SK-N-SH (cell line): ENCODE results near the gene VAPB. TPM values are rescaled to one million over a fixed set of nuclear protein-coding genes. Genes with fewer than 3 reads are reported as not detected.

Experiments
- CTCF ChIA-PET: fragments of 300-600, 350-600 bp; formaldehyde crosslinking; extraction: SDS; loops from one replicate; lab custom pipeline; 2021; lab: Yijun Ruan, JAX
- POLR2A ChIA-PET: fragments of 350-600 bp; sonication (Branson Sonifier 250); formaldehyde crosslinking; extraction: SDS; loops from one replicate; lab custom pipeline; 2020; ENCODE audit warnings: antibody characterized with exemption, inconsistent platforms; lab: Yijun Ruan, JAX
- DNase-seq: peaks from one replicate; pipeline ENCODE4 v3.0.0; 2012
- H2AFZ ChIP-seq: fragments of 200-600 bp; sonication (generic); 2 replicates; pipeline ENCODE4 v1.8.1; 2016; ENCODE audit warnings: antibody characterized with exemption, mild to moderate bottlenecking, low read depth
- H3F3A ChIP-seq: fragments of 200-600 bp; sonication (generic); replicated peaks from 2 replicates; pipeline ENCODE3; 2016; ENCODE audit warnings: antibody characterized with exemption, mild to moderate bottlenecking; ENCODE audit not compliant: insufficient read depth
- H3K27ac ChIP-seq, 2 experiments: fragments of 200-500 bp in 1 of 2; fragments of 200-600 bp in 1 of 2; sonication (Bioruptor generic) in 1 of 2; sonication (generic), shearing (Covaris generic) in 1 of 2; 2 replicates each; pipeline versions ENCODE4 v1.5.1 to v1.6.1; 2014 to 2016; ENCODE audit warnings: low read depth in 2 of 2, inconsistent platforms in 1 of 2, low read length in 1 of 2, mild to moderate bottlenecking in 1 of 2, mixed read lengths in 1 of 2
- H3K27me3 ChIP-seq: fragments of 200-600 bp; sonication (generic), shearing (Covaris generic); 2 replicates; pipeline ENCODE4 v1.6.1; 2016; ENCODE audit warnings: mixed run types; ENCODE audit not compliant: insufficient read depth
- H3K36me3 ChIP-seq, 2 experiments: fragments of 200-500 bp in 1 of 2; fragments of 200-600 bp in 1 of 2; sonication (Bioruptor generic) in 1 of 2; sonication (generic) in 1 of 2; replicated peaks in 1 of 2; 2 replicates each; pipeline versions ENCODE3 to v1.5.1; 2014 to 2016; ENCODE audit warnings: low read length in 1 of 2, mild to moderate bottlenecking in 1 of 2; ENCODE audit not compliant: insufficient read depth in 2 of 2, control insufficient read depth in 1 of 2
- H3K4me1 ChIP-seq, 2 experiments: fragments of 200-500 bp in 1 of 2; fragments of 200-600 bp in 1 of 2; sonication (Bioruptor generic) in 1 of 2; sonication (generic), shearing (Covaris generic) in 1 of 2; 2 replicates each; pipeline versions ENCODE4 v1.5.1 to v1.6.1; 2014 to 2016; ENCODE audit warnings: low read depth in 1 of 2, low read length in 1 of 2, mixed run types in 1 of 2; ENCODE audit not compliant: insufficient read depth in 2 of 2, control insufficient read depth in 1 of 2
- H3K4me2 ChIP-seq: fragments of 200-600 bp; sonication (generic), shearing (Covaris generic); 2 replicates; pipeline ENCODE4 v1.6.1; 2017; ENCODE audit warnings: mixed run types
- H3K4me3 ChIP-seq, 2 experiments: fragments of 200-500 bp in 1 of 2; fragments of 200-600 bp in 1 of 2; sonication (Bioruptor generic) in 1 of 2; sonication (generic), shearing (Covaris generic) in 1 of 2; 2 replicates each; pipeline versions ENCODE4 v1.5.1 to v1.8.1; 2014 to 2016; ENCODE audit warnings: low read depth in 2 of 2, inconsistent platforms in 1 of 2, low read length in 1 of 2, mild to moderate bottlenecking in 1 of 2, mixed read lengths in 1 of 2, moderate library complexity in 1 of 2
- H3K79me2 ChIP-seq: fragments of 200-600 bp; sonication (generic); 2 replicates; pipeline ENCODE4 v1.8.1; 2017; ENCODE audit warnings: mild to moderate bottlenecking; ENCODE audit not compliant: insufficient read depth
- H3K9ac ChIP-seq: fragments of 200-600 bp; sonication (generic); 2 replicates; pipeline ENCODE4 v1.6.1; 2017; ENCODE audit warnings: mixed run types
- H3K9me2 ChIP-seq: fragments of 200-600 bp; sonication (generic); 2 replicates; pipeline ENCODE4 v1.6.1; 2017; ENCODE audit warnings: mixed run types
- H3K9me3 ChIP-seq: fragments of 200-600 bp; sonication (generic); 2 replicates; pipeline ENCODE4 v1.6.1; 2017; ENCODE audit warnings: mixed run types, mild to moderate bottlenecking, moderate library complexity
- H4K20me1 ChIP-seq: fragments of 200-600 bp; sonication (generic); 2 replicates; pipeline ENCODE4 v1.6.1; 2017; ENCODE audit warnings: mild to moderate bottlenecking, mixed run types; ENCODE audit not compliant: insufficient read depth
- FOXM1 ChIP-seq: IDR thresholded peaks from 2 replicates; pipeline ENCODE4 v1.4.0; 2012; ENCODE audit warnings: low read depth, mild to moderate bottlenecking
- GATA2 ChIP-seq: sonication (generic); formaldehyde crosslinking; IDR thresholded peaks from 2 replicates; pipeline ENCODE4 v1.5.0; 2020; ENCODE audit warnings: mild to moderate bottlenecking, missing genetic modification reagents
- JUND ChIP-seq: IDR thresholded peaks from 2 replicates; pipeline ENCODE4 v1.4.0; 2012
- MEF2A ChIP-seq: IDR thresholded peaks from 2 replicates; pipeline ENCODE4 v1.4.0; 2012; ENCODE audit warnings: low read depth, borderline replicate concordance
- MXI1 ChIP-seq: IDR thresholded peaks from 2 replicates; pipeline ENCODE4 v1.6.1; 2012; ENCODE audit warnings: mild to moderate bottlenecking, low read depth, low read length, improper control_type of control experiment
- NFIC ChIP-seq: IDR thresholded peaks from 2 replicates; pipeline ENCODE4 v1.4.0; 2012; ENCODE audit warnings: borderline replicate concordance
- NRF1 ChIP-seq: IDR thresholded peaks from 2 replicates; pipeline ENCODE4 v1.6.1; 2012; ENCODE audit warnings: low read depth, mild to moderate bottlenecking, low read length
- POLR2AphosphoS5 ChIP-seq: IDR thresholded peaks from 2 replicates; pipeline ENCODE4 v1.6.1; 2012; ENCODE audit warnings: low read depth, low read length
- RCOR1 ChIP-seq: fragments of 150-350 bp; IDR thresholded peaks from 2 replicates; pipeline ENCODE4 v1.6.1; 2017; ENCODE audit warnings: antibody characterized with exemption, low read length
- SIN3A ChIP-seq: IDR thresholded peaks from 2 replicates; pipeline ENCODE4 v1.6.1; 2012; ENCODE audit warnings: low read depth, mild to moderate bottlenecking, low read length, moderate library complexity, borderline replicate concordance
- TAF1 ChIP-seq: IDR thresholded peaks from 2 replicates; pipeline ENCODE4 v1.6.1; 2012; ENCODE audit warnings: low read depth, mild to moderate bottlenecking, low read length, moderate library complexity, borderline replicate concordance
- TCF12 ChIP-seq: IDR thresholded peaks from 2 replicates; pipeline ENCODE4 v1.4.0; 2012
- YY1 ChIP-seq: IDR thresholded peaks from 2 replicates; pipeline ENCODE4 v1.4.0; 2012; ENCODE audit warnings: low read depth, mild to moderate bottlenecking
- WGBS: methylation state at CpG from one replicate; pipeline ENCODE4 v1.1.6; 2017; ENCODE audit warnings: low lambda C conversion rate; 5-methylcytosine and 5-hydroxymethylcytosine counted together
- polyA plus RNA-seq, 3 experiments: library from polyadenylated mRNA; depleted of rRNA; stranded (reverse); fragments of >200 nt; gene quantifications; 2 replicates each; pipeline ENCODE4 v1.2.3, GENCODE V29; 2012
- TF ChIP-seq, protein P1 (sequence below): IDR thresholded peaks from 2 replicates; pipeline ENCODE4 v1.4.0; 2012; ENCODE audit warnings: low read depth
- TF ChIP-seq, protein P2 (sequence below): IDR thresholded peaks from 2 replicates; pipeline ENCODE4; 2012

The VAPB gene
- polyA plus RNA-seq, 1 of the 3 experiments (the other 2 are of a cell fraction) = 16.9 TPM

DNA sequence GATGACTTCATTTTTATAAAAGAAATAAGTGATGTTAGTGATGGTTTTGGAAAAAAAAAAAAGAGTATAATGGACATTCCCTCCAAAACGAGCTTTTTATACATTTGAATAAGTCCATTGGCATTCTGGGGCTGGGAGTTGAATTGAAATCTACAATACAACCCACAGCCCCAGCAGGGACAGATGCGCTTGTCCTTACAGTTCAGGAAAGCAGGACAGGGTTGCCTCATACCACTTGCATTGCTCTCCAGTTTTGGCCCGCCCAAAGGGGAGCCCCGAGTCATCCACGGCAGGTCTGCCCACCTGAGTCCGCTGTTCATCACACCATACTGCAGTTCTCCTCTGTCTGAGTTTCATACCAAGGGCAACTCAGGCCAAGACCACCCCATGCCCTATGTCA lies 46.2 kb downstream of the VAPB start:
- no peak overlapping the region for H2AFZ ChIP-seq
- H3K79me2 ChIP-seq = peaks cover 100% of the 10 kb centered on the region
- TF ChIP-seq SIN3A (no peak), MEF2A (no peak), YY1 (no peak), RCOR1 (no peak), POLR2AphosphoS5 (no peak), TAF1 (no peak)
- TF ChIP-seq, protein P1, sequence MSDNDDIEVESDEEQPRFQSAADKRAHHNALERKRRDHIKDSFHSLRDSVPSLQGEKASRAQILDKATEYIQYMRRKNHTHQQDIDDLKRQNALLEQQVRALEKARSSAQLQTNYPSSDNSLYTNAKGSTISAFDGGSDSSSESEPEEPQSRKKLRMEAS = no peak
- TF ChIP-seq, protein P2, sequence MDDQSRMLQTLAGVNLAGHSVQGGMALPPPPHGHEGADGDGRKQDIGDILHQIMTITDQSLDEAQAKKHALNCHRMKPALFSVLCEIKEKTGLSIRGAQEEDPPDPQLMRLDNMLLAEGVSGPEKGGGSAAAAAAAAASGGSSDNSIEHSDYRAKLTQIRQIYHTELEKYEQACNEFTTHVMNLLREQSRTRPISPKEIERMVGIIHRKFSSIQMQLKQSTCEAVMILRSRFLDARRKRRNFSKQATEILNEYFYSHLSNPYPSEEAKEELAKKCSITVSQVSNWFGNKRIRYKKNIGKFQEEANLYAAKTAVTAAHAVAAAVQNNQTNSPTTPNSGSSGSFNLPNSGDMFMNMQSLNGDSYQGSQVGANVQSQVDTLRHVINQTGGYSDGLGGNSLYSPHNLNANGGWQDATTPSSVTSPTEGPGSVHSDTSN = no peak
- H3K4me3 ChIP-seq = no peak overlapping the region
- peaks cover 11 to 27% of the 10 kb centered on the region in 2 experiments for H3K36me3 ChIP-seq
- H3K27me3 ChIP-seq = no peaks in the 10 kb centered on the region
- 0 out of 2 replicates have a peak, but pooled peaks cover 4% of the 10 kb centered on the region for H4K20me1 ChIP-seq
- POLR2A ChIA-PET = no interaction called here
- H3K9me2 ChIP-seq = no peaks in the 10 kb centered on the region
- WGBS = 95% methylated on average over 6 of the region's 6 CpGs
- CTCF ChIA-PET = no interaction called here
- no peak overlapping the region for H3K27ac ChIP-seq
- H3F3A ChIP-seq = peaks cover 23% of the 10 kb centered on the region
- H3K4me2 ChIP-seq = no peak overlapping the region
- no peak for DNase-seq
- H3K4me1 ChIP-seq = peaks cover 6 to 12% of the 10 kb centered on the region in 2 experiments; a peak in 2 of 4 replicates
- H3K9ac ChIP-seq = no peak overlapping the region
- H3K9me3 ChIP-seq = no peaks in the 10 kb centered on the region

DNA sequence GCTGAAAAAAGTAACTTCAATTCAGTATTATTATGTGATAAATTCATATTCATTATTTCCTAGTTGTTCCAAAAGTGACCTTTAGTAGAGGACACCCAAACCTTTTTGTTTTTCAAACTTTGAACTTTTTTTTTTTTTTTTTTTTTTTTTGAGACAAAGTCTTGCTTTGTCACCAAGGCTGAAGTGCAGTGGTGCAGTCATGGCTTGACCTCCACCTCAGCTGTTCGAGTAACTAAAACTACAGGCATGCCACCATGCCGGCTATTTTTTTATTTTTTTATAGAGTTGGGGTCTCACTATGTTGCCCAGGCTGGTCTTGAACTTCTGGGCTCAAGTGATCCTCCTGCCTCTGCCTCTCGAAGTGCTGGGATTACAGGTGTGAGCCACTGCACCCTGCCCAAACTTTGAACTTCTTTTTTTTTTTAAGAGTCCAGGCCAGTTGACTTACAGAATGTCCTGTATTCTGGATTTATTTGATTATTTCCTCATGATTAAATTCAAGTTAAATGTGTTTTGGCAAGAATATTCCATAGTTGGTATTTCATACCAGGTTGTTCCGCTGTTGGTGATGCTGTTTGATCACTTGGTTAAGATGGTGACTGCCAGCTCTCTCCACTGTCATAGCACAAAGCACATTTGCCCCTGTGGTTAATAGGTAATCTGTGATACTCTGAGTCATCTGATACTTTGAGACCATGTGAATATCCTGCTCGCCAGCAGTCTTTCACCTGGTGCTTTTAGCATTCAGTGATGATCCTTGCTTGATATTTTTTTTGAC lies 48.0 kb downstream of the VAPB start:
- no peak overlapping the region for H2AFZ ChIP-seq
- H3K4me3 ChIP-seq = no peak overlapping the region
- peaks cover 100% of the 10 kb centered on the region for H3K79me2 ChIP-seq
- no peak overlapping the region for H3K4me2 ChIP-seq
- H3K36me3 ChIP-seq = peaks cover 17 to 38% of the 10 kb centered on the region in 2 experiments
- TF ChIP-seq FOXM1 (no peak), TCF12 (no peak), MXI1 (no peak), JUND (no peak), GATA2 (CRISPR knock-in tag) (no peak), NRF1 (no peak), NFIC (no peak), TAF1 (no peak)
- TF ChIP-seq, protein P2 = no peak
- H3K4me1 ChIP-seq = peaks cover 9 to 12% of the 10 kb centered on the region in 2 experiments; a peak in 3 of 4 replicates
- H3F3A ChIP-seq = peaks cover 16% of the 10 kb centered on the region
- no peaks in the 10 kb centered on the region for H3K9me2 ChIP-seq
- no peak overlapping the region for H3K9ac ChIP-seq
- H3K27me3 ChIP-seq = no peaks in the 10 kb centered on the region
- POLR2A ChIA-PET = interaction anchor here (0.6 kb wide), 1 partner anchor 369 kb away, joined by 3 read pairs; no protein-coding TSS in a partner anchor
- no peaks in the 10 kb centered on the region for H3K9me3 ChIP-seq
- CTCF ChIA-PET = interaction anchor here (1.8 kb wide), 1 partner anchor 10 kb away, joined by 7 read pairs; no protein-coding TSS in a partner anchor
- DNase-seq = no peak
- H4K20me1 ChIP-seq = 0 out of 2 replicates have a peak, but pooled peaks cover 4% of the 10 kb centered on the region
- no peak overlapping the region for H3K27ac ChIP-seq
- WGBS = 85% methylated on average over 5 of the region's 5 CpGs
